ENCODE measurements around the gene GOLGA3.
"Not testable (repeated sequence)": the region's sequence is repeated elsewhere in the genome, so short reads cannot be mapped to it uniquely, and the experiment has no call there.

Gene GOLGA3

DNA sequence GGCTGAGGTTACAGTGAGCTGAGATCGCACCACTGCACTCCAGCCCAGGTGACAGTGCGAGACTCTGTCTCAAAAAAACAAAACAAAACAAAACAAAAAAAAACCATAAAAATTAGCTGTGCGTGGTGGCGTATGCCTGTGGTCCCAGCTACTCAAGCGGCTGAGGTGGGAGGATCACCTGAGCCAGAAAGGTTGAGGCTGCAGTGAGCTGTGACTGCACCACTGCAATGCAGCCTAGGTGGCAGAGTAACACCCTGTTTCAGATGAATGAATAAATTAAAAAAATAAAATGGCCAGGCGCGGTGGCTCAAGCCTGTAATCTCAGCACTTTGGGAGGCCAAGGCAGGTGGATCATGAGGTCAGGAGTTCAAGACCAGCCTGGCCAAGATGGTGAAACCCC lies 75.0 kb downstream of the GOLGA3 start:
- DNase-seq; H3K27me3 ChIP-seq (replicated peaks in 2 of 5; ENCODE audit: control insufficient read depth in 4 of 5, insufficient read depth in 5 of 5, low read length in 4 of 5); H3K27ac ChIP-seq (ENCODE audit: insufficient read depth in 1 of 2, low read depth in 1 of 2, low read length in 2 of 2, poor library complexity in 1 of 2, severe bottlenecking in 2 of 2); H3K4me1 ChIP-seq (ENCODE audit: control extremely low read depth in 1 of 4, control insufficient read depth in 4 of 4, insufficient read depth in 4 of 4, low read length in 3 of 4); H3K4me3 ChIP-seq (ENCODE audit: control insufficient read depth in 1 of 7, extremely low read depth in 1 of 7, insufficient read depth in 4 of 7, low read depth in 2 of 7, low read length in 6 of 7); H3K9me3 ChIP-seq (ENCODE audit: control extremely low read depth in 1 of 5, control insufficient read depth in 4 of 5, insufficient read depth in 2 of 5, low read depth in 1 of 5, low read length in 4 of 5): not testable (repeated sequence)
- POLR2A ChIA-PET: interaction anchor here (0.6 kb wide), 1 partner anchor 150 kb away, joined by 4 read pairs; no protein-coding TSS in a partner anchor
- 96% methylated on average over 3 of the region's 7 CpGs for WGBS (ENCODE audit: insufficient coverage)
- CTCF ChIA-PET: interaction anchor here (0.6 kb wide), 1 partner anchor 55 kb away, joined by 3 read pairs; no protein-coding TSS in a partner anchor
- peaks cover 30 to 67% (median 47%) of the 10 kb centered on the region in 4 experiments for H3K36me3 ChIP-seq (ENCODE audit: control insufficient read depth in 4 of 4, insufficient read depth in 4 of 4, low read length in 3 of 4)

DNA sequence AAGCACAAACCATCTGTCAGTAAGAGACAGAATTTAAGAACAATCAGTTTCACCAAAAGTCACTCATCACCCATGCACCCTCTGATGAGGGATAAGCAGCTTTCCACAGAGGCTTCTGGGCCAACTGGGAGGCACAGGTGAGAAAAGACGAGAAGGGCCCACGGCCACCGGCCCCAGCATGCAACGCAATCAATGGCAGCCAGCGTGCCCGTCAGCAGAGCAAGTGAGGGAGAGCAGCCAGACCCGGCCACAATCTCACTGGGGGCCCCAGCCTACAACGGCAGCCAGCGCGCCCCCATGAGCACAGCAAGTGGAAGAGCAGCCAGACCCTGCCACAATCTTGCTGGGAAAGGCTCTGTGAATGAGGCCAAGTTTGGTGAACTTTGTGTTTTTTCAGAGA lies 80.3 kb downstream of the GOLGA3 start:
- H3K27ac ChIP-seq (ENCODE audit: insufficient read depth in 1 of 2, low read depth in 1 of 2, low read length in 2 of 2, poor library complexity in 1 of 2, severe bottlenecking in 2 of 2): no peak overlapping the region
- no peaks in the 10 kb centered on the region for H3K4me1 ChIP-seq (ENCODE audit: control extremely low read depth in 1 of 4, control insufficient read depth in 4 of 4, insufficient read depth in 4 of 4, low read length in 3 of 4)
- H3K4me3 ChIP-seq (ENCODE audit: control insufficient read depth in 1 of 7, extremely low read depth in 1 of 7, insufficient read depth in 4 of 7, low read depth in 2 of 7, low read length in 6 of 7): no peak overlapping the region
- H3K27me3 ChIP-seq (replicated peaks in 2 of 5; ENCODE audit: control insufficient read depth in 4 of 5, insufficient read depth in 5 of 5, low read length in 4 of 5): no peaks in the 10 kb centered on the region
- WGBS (ENCODE audit: insufficient coverage): 95% methylated on average over 10 of the region's 10 CpGs
- no peaks in the 10 kb centered on the region for H3K9me3 ChIP-seq (ENCODE audit: control extremely low read depth in 1 of 5, control insufficient read depth in 4 of 5, insufficient read depth in 2 of 5, low read depth in 1 of 5, low read length in 4 of 5)
- no peak for DNase-seq
- H3K36me3 ChIP-seq (ENCODE audit: control insufficient read depth in 4 of 4, insufficient read depth in 4 of 4, low read length in 3 of 4): peaks cover 50 to 93% (median 70%) of the 10 kb centered on the region in 4 experiments
- ChIA-PET POLR2A (interaction anchor here (1.1 kb wide), 1 partner anchor 12 kb away, joined by 4 read pairs; no protein-coding TSS in a partner anchor), CTCF (no interaction called here)

DNA sequence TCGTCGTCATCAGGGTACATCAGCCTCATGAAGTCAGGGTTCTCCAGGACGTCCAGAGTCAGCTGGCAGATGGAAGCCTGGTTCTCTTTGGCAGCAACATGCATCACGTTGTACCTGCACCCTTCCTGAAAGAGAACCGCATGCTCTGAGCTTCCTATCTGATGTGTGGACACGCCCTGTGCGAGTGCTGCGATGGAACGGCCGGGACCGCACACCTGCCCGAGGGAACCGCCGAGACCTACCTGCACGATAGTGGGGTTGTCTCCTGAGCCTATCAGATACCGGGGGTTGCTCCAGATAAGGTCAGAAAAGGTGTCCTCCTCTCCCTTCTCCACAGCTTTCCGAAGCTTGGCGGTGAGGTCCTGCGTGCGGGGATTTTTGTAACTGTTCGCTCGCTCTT lies 80.8 kb downstream of the GOLGA3 start:
- Histone ChIP-seq H3K27ac (ENCODE audit: insufficient read depth in 1 of 2, low read depth in 1 of 2, low read length in 2 of 2, poor library complexity in 1 of 2, severe bottlenecking in 2 of 2) (no peak overlapping the region), H3K4me1 (ENCODE audit: control extremely low read depth in 1 of 4, control insufficient read depth in 4 of 4, insufficient read depth in 4 of 4, low read length in 3 of 4) (no peaks in the 10 kb centered on the region), H3K9me3 (ENCODE audit: control extremely low read depth in 1 of 5, control insufficient read depth in 4 of 5, insufficient read depth in 2 of 5, low read depth in 1 of 5, low read length in 4 of 5) (no peaks in the 10 kb centered on the region), H3K4me3 (ENCODE audit: control insufficient read depth in 1 of 7, extremely low read depth in 1 of 7, insufficient read depth in 4 of 7, low read depth in 2 of 7, low read length in 6 of 7) (no peak overlapping the region), H3K36me3 (ENCODE audit: control insufficient read depth in 4 of 4, insufficient read depth in 4 of 4, low read length in 3 of 4) (peaks cover 53 to 92% (median 71%) of the 10 kb centered on the region in 4 experiments), H3K27me3 (replicated peaks in 2 of 5; ENCODE audit: control insufficient read depth in 4 of 5, insufficient read depth in 5 of 5, low read length in 4 of 5) (no peaks in the 10 kb centered on the region)
- WGBS (ENCODE audit: insufficient coverage): 98% methylated on average over 20 of the region's 22 CpGs
- DNase-seq: no peak
- POLR2A ChIA-PET: interaction anchor here (1.1 kb wide), 1 partner anchor 13 kb away, joined by 4 read pairs; no protein-coding TSS in a partner anchor
- CTCF ChIA-PET: no interaction called here

DNA sequence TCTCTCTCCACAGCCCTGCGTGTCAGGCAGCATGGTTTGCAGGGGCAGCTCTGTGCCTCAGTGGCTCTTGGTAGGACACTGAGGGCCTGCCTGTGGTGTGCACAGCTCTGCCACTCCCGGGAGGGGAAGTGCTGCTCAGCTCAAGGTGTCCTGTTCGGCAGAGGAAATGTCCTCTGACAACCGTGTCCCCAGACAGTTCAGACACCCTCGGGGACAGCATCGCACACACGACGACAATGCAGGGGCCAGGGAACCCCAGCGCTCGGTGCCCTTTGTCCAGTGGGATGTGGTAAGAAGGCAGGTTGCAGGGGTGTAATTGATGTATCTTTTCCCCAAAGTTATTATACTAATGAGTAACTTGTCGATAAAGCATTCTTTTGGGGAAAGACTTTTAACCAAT lies 81.3 kb downstream of the GOLGA3 start:
- POLR2A ChIA-PET: interaction anchor here (1.1 kb wide), 1 partner anchor 13 kb away, joined by 4 read pairs; no protein-coding TSS in a partner anchor
- Histone ChIP-seq H3K4me1 (ENCODE audit: control extremely low read depth in 1 of 4, control insufficient read depth in 4 of 4, insufficient read depth in 4 of 4, low read length in 3 of 4) (no peaks in the 10 kb centered on the region), H3K27me3 (replicated peaks in 2 of 5; ENCODE audit: control insufficient read depth in 4 of 5, insufficient read depth in 5 of 5, low read length in 4 of 5) (no peaks in the 10 kb centered on the region), H3K36me3 (ENCODE audit: control insufficient read depth in 4 of 4, insufficient read depth in 4 of 4, low read length in 3 of 4) (peaks cover 58 to 92% (median 72%) of the 10 kb centered on the region in 4 experiments), H3K27ac (ENCODE audit: insufficient read depth in 1 of 2, low read depth in 1 of 2, low read length in 2 of 2, poor library complexity in 1 of 2, severe bottlenecking in 2 of 2) (no peak overlapping the region), H3K4me3 (ENCODE audit: control insufficient read depth in 1 of 7, extremely low read depth in 1 of 7, insufficient read depth in 4 of 7, low read depth in 2 of 7, low read length in 6 of 7) (no peak overlapping the region), H3K9me3 (ENCODE audit: control extremely low read depth in 1 of 5, control insufficient read depth in 4 of 5, insufficient read depth in 2 of 5, low read depth in 1 of 5, low read length in 4 of 5) (no peaks in the 10 kb centered on the region)
- WGBS (ENCODE audit: insufficient coverage): 95% methylated on average over 11 of the region's 11 CpGs
- DNase-seq: no peak
- CTCF ChIA-PET: no interaction called here

DNA sequence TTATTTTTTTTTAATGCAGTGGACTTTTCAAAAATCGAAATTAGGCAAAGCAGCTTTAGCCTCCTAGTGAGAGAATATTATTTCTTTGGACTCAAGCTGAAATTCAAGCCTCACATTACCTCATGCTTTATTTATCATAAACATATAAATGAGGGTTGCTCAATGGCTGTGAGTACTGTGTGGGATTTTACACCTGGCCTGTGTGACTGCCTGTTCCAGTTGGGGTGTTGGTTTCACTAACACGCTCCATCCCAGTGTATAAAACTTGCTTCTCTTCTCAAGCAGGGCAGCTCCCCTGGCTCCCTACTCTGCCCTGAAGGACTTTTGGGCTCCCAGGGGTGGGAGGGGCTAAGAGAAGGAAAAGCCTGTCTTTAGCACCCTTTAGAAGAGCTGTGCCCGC lies 82.1 kb downstream of the GOLGA3 start:
- Histone ChIP-seq H3K27me3 (replicated peaks in 2 of 5; ENCODE audit: control insufficient read depth in 4 of 5, insufficient read depth in 5 of 5, low read length in 4 of 5) (no peaks in the 10 kb centered on the region), H3K9me3 (ENCODE audit: control extremely low read depth in 1 of 5, control insufficient read depth in 4 of 5, insufficient read depth in 2 of 5, low read depth in 1 of 5, low read length in 4 of 5) (no peaks in the 10 kb centered on the region), H3K4me1 (ENCODE audit: control extremely low read depth in 1 of 4, control insufficient read depth in 4 of 4, insufficient read depth in 4 of 4, low read length in 3 of 4) (no peaks in the 10 kb centered on the region), H3K27ac (ENCODE audit: insufficient read depth in 1 of 2, low read depth in 1 of 2, low read length in 2 of 2, poor library complexity in 1 of 2, severe bottlenecking in 2 of 2) (no peak overlapping the region), H3K4me3 (ENCODE audit: control insufficient read depth in 1 of 7, extremely low read depth in 1 of 7, insufficient read depth in 4 of 7, low read depth in 2 of 7, low read length in 6 of 7) (no peak overlapping the region), H3K36me3 (ENCODE audit: control insufficient read depth in 4 of 4, insufficient read depth in 4 of 4, low read length in 3 of 4) (peaks cover 58 to 93% (median 75%) of the 10 kb centered on the region in 4 experiments)
- DNase-seq: no peak
- WGBS (ENCODE audit: insufficient coverage): 100% methylated on average over 2 of the region's 3 CpGs
- CTCF ChIA-PET: no interaction called here
- POLR2A ChIA-PET: no interaction called here

DNA sequence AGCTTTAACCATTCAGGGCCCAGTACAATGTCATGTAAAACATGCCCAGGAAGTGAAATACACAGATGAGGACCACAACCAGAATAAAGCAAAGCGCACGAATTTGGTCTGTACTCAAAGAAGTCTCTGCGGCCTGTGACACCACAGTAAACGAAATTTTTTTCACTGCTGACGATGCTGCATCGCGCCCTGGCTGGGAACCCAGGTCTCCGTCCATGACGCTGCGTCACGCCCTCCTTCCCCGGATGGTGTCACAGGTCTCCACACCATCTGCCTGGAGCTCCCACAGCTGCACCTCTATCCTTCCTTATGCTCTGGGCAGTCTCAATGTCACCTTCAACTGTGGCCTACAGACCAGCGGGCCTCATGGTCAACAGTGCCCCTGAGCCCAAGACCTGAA lies 84.8 kb downstream of the GOLGA3 start:
- H3K4me1 ChIP-seq (ENCODE audit: control extremely low read depth in 1 of 4, control insufficient read depth in 4 of 4, insufficient read depth in 4 of 4, low read length in 3 of 4): no peaks in the 10 kb centered on the region
- no peak for DNase-seq
- H3K27ac ChIP-seq (ENCODE audit: insufficient read depth in 1 of 2, low read depth in 1 of 2, low read length in 2 of 2, poor library complexity in 1 of 2, severe bottlenecking in 2 of 2): no peak overlapping the region
- WGBS (ENCODE audit: insufficient coverage): 89% methylated on average over 13 of the region's 13 CpGs
- POLR2A ChIA-PET: no interaction called here
- CTCF ChIA-PET: no interaction called here
- peaks cover 45 to 95% (median 77%) of the 10 kb centered on the region in 4 experiments for H3K36me3 ChIP-seq (ENCODE audit: control insufficient read depth in 4 of 4, insufficient read depth in 4 of 4, low read length in 3 of 4)
- H3K4me3 ChIP-seq (ENCODE audit: control insufficient read depth in 1 of 7, extremely low read depth in 1 of 7, insufficient read depth in 4 of 7, low read depth in 2 of 7, low read length in 6 of 7): no peak overlapping the region
- no peaks in the 10 kb centered on the region for H3K27me3 ChIP-seq (replicated peaks in 2 of 5; ENCODE audit: control insufficient read depth in 4 of 5, insufficient read depth in 5 of 5, low read length in 4 of 5)
- H3K9me3 ChIP-seq (ENCODE audit: control extremely low read depth in 1 of 5, control insufficient read depth in 4 of 5, insufficient read depth in 2 of 5, low read depth in 1 of 5, low read length in 4 of 5): no peaks in the 10 kb centered on the region

DNA sequence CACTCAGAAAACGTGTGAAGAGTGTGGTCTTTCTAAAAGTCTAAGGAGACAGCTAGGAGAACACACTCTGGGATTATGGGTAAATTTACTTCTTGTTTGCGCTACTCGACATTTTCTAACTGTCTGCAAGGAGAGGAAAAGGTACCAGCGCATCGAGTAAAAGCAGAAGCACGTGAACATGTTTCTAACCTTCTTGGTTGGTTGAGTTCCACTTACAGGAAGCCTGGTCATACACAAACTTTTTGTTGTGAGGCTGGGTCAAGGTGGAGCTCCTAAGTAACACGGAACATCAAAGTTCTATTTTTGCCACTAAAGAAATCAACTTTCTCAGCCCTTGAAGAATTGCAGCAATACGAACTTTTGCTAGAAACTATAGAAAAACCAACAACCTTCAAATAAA lies 87.0 kb downstream of the GOLGA3 start:
- no peaks in the 10 kb centered on the region for H3K27me3 ChIP-seq (replicated peaks in 2 of 5; ENCODE audit: control insufficient read depth in 4 of 5, insufficient read depth in 5 of 5, low read length in 4 of 5)
- H3K4me3 ChIP-seq (ENCODE audit: control insufficient read depth in 1 of 7, extremely low read depth in 1 of 7, insufficient read depth in 4 of 7, low read depth in 2 of 7, low read length in 6 of 7): no peak overlapping the region
- ChIA-PET POLR2A (no interaction called here), CTCF (interaction anchor here (0.7 to 1.7 kb wide), 4 partner anchors 8 to 15 kb away, joined by 3 to 5 read pairs (median 4); no protein-coding TSS in a partner anchor)
- no peak overlapping the region for H3K27ac ChIP-seq (ENCODE audit: insufficient read depth in 1 of 2, low read depth in 1 of 2, low read length in 2 of 2, poor library complexity in 1 of 2, severe bottlenecking in 2 of 2)
- peaks cover 39 to 92% (median 70%) of the 10 kb centered on the region in 4 experiments for H3K36me3 ChIP-seq (ENCODE audit: control insufficient read depth in 4 of 4, insufficient read depth in 4 of 4, low read length in 3 of 4)
- no peaks in the 10 kb centered on the region for H3K4me1 ChIP-seq (ENCODE audit: control extremely low read depth in 1 of 4, control insufficient read depth in 4 of 4, insufficient read depth in 4 of 4, low read length in 3 of 4)
- no peaks in the 10 kb centered on the region for H3K9me3 ChIP-seq (ENCODE audit: control extremely low read depth in 1 of 5, control insufficient read depth in 4 of 5, insufficient read depth in 2 of 5, low read depth in 1 of 5, low read length in 4 of 5)
- WGBS (ENCODE audit: insufficient coverage): 92% methylated on average over 8 of the region's 8 CpGs
- DNase-seq: no peak
